ELR (cell line): ENCODE measurements around the gene MED1.
"Not testable (repeated sequence)": the region's sequence is repeated elsewhere in the genome, so short reads cannot be mapped to it uniquely, and the experiment has no call there.

Experiments
- DNase-seq: peaks from one replicate; pipeline ENCODE4 v3.0.0-alpha.2; 2015; ENCODE audit warnings: low read depth

The MED1 gene

DNA sequence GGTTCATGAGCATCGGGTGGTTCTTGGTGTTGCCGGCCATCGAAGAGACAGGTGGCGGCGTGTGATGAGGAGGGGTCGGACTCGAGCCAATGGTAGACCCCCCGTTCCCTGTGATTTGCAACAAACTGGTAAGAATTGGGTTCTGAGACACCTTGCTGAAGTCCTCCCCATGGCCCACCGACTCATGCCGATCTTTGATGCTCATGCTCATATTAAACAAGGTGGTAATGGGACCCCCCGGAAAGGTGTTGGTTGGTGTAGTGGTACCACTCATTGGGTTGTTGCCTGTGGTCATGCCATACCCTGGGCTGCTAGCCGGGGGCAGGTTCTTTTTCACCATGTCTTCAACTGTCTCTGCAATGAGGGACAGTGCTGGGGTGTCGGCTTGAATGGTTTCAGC is 40.8 kb downstream of the MED1 start:
- no peak for DNase-seq

DNA sequence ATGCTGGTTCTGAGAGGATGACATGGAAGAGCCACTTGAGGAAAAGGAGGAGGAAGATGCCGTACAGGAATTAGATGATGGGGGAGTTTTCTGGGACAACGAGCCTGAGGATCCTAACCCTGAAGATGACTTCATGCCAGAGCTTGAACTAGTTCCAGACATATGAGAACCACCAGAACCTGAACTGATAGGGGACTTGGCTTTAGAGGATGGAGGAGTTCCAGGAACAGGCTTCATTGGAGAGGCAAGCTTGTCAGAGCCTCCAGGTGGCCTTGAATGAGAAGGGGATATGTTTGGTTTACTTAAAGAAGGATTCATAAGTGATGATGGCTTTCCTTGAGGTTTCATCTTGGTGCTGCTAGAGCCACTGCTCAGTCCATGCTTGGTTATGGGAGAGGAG is 42.7 kb downstream of the MED1 start:
- DNase-seq = no peak

GRCh38 chr17:39406951-39407350 is 44.1 kb downstream of the MED1 start:
- no peak for DNase-seq

- DNase-seq = no peak
Measured at GRCh38 chr17:39405436-39405835, 45.6 kb downstream of the MED1 start.

DNA sequence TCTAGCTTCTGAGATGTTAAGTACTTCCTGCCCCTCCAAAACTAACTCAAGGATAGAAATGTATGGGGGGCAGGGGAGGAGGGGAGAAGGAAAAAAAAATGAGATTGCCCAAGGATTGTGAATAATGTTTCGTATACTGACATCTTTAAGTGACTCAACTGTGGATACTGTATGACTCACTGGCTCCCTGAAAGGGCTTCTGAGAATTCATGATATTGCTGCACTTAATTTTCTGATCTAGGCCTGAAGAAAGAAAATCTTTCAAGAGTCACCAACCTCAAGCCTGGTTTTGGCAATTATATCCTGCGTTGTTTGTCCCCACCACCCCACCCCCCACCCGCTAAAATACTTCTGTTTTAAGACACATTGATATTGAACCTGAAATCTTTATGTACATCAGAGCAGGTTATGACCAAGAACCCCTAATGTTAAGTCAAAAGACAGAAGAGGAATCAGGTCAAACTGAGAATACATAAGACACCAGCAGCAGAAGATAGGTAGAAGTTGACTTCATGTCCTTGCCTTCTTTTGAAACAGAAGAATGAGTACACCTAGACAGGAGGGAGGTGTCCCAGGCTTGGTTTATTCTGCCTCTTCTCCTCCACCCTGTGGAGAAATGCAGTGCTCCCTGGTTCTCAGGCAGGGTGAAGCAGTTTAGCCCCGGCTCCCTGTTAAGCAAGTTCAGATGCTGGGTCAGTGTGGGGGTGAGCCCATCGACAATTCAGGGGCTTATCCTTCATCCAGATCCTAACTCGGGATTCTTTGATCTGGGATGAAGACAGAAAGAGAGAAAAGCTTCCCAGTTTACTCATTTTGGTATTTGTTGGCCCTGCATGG is 46.3 kb downstream of the MED1 start:
- peak; percentile 96 for DNase-seq

DNA sequence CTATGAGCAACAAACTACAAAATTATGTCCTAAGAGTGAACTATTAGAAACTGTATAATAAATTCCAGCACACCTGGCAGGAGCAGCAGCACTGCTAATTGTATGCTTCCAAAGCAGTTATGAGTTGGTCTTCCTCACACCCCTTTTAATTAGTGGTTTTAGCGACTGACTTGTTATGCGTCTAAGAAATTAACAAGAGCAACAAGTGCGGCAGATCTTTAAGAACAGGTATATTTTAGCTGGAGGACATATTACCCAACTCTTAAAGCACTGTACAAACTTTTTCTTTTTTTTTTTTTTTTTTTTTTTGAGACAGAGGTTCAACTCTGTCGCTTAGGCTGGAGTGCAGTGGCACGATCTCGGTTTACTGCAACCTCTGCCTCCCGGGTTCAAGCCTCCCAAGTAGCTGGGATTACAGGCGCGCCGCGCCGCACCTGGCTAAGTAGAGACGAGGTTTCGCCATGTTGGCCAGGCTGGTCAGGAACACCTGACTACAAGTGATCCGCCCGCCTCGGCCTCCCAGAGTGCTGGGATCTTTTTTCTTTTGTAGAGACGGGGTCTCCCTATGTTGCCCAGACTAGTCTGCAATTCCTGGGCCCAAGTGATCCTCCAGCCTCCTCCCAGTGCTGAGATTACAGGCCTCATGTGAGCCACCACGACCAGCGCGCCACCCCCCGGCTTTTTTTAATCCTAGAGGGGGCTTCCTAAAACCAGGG is 48.0 kb downstream of the MED1 start:
- DNase-seq = no peak

DNA sequence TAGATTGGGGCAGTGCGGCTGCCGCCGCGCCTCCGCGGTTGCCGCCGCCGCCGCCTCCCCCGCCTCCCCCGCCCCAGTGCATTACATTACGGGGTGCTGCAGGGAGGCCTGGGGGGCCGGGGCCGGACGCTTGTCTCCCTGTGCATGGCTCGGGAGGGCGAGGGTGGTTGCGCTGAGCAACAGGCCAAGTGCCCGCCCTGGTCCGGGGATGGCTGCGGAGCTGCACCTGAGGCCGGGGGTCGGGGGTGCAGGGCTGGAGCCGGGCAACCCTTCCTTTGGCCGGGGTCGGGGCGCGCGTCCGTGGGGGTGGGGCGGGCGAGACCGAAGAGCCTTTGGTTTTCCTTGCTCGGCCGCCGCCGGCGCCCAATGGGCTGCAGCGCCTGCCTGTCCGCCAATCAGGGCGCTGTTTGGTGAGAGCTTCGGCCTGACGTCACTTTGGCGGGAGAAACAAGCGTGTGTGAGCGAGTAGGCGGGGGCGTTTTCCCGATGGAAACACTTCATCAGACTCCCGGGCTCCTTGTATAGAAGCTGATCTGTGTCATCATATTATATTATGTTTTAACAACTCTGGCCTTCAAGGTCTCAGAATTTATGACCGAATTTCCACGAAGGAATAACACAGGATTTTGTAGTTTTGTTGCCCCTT is 48.7 kb downstream of the MED1 start:
- DNase-seq = peak; percentile 98

GRCh38 chr17:39401412-39402243 is 49.4 kb downstream of the MED1 start, which contains the start of gene FBXL20:
Gene FBXL20, minus strand, starts transcription at chr17:39401626. Its CDS starts 224 bp downstream, at chr17:39401402.
- DNase-seq = peak; percentile 92

- peak; percentile 26 for DNase-seq
Measured at GRCh38 chr17:39400547-39401411, 50.3 kb downstream of the MED1 start.

DNA sequence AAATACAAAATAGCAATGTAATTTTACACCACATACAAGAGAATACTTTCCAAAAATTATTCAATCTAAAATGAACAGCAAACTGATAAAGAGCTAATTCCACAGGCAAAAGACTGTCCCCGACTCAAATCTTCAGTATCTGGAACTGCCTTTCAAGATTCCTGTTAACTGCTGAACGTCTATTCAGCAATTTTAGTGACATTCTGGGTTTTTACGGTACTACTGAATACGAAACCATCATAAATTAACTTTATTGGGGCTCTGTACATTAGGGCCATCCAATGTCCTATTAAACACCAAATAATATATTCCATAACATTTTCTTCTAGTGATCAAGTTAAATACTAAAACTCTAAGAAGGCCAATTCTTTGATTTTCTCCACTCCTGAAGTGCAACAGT is 51.3 kb downstream of the MED1 start:
- no peak for DNase-seq

- no peak for DNase-seq
Measured at GRCh38 chr17:39393736-39394135, 57.3 kb downstream of the MED1 start.

GRCh38 chr17:39391448-39391847 is 59.6 kb downstream of the MED1 start:
- no peak for DNase-seq

- DNase-seq = no peak
Measured at GRCh38 chr17:39385040-39385439, 66.0 kb downstream of the MED1 start.

DNA sequence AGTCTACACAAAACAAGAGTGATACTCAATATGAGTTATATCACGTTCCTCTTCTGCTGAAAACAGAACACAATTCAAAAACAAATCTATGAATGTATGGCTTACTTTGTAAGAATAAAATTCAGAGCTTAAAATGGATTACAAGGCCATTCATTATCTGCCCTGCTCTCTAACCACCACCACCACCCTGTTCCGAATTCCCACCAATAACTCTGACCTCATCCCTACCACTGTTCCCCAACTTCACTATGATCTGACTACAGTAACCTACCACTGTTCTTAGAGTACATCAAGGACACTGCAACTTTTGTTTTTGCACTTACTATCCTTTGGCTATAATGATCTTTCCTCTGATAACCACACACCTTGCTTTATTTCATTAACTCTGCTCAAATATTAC is 70.9 kb downstream of the MED1 start:
- no peak for DNase-seq

DNA sequence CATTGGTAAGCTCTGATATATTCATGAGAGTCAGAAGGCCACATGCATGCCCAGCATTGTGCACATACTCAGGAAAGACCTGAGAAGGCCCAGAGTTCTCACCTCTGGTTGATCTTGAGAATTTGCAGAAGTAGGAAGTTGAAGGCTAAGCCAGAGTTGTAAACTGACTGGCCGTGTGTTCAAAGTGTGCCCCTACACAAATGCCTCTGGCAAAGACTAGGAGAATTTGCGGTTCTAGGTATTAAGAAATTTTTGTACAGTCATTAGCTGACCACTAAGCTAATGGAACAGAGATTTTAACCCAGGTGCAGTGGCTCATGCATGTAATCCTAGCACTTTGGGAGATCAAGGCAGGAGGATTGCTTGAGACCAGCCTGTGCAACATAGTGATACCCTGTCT is 74.6 kb downstream of the MED1 start:
- no peak for DNase-seq

GRCh38 chr17:39367805-39368204 is 83.3 kb downstream of the MED1 start:
- DNase-seq = not testable (repeated sequence)

DNA sequence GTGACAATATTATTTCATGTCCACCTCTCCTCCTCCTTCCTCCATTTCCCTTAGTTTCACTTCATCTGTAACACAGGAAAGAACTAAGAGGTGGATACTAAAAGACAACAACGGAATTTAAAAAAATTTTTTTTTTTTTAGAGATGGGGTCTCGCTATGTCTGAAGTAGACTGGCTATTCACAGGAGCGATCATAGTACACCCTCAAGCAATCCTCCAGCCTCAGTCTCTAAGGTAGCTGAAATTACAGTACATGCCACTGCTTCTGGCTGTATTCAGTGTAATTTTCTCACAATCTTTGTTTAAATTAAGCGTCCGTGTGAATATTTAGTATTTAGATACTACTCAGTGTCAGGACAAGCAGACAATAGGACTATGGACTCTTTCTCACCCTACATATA is 85.2 kb downstream of the MED1 start:
- DNase-seq = no peak

- DNase-seq = peak; percentile 24
Measured at GRCh38 chr17:39365242-39365641, 85.8 kb downstream of the MED1 start.

DNA sequence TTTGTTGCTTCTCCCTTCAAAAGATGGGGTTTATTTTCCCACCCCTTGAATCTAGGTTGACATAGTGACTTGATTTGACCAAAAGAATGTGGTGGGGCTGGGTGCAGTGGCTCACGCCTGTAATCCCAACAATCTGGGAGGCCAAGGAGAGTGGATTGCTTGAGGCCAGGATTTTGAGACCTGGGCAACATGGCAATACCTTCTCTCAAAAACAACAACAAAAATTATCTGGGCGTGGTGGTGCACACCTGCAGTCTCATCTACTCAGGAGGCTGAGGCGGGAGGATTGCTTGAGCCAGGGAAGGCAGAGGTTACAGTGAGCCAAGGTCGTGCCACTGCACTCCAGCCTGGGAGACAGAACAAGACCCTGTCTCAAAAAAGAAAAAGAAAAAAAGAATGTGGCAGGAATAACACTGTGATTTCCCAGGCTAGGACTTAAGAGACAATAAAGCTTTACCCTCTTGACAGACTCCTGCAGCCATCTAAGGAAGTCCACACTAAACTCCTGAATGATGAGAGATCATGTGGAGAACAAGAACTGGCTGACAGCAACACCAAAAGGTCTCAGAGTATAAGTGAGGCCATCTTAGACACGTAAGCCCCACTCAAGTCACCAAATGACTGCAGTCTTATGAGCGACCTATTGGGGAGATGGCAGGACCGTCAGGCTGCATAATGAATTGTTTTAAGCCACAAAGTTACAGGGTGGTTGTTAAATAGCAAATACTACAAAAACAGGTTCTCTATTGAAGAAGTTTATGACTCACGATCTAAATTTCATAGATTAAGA is 86.6 kb downstream of the MED1 start:
- DNase-seq = no peak

DNA sequence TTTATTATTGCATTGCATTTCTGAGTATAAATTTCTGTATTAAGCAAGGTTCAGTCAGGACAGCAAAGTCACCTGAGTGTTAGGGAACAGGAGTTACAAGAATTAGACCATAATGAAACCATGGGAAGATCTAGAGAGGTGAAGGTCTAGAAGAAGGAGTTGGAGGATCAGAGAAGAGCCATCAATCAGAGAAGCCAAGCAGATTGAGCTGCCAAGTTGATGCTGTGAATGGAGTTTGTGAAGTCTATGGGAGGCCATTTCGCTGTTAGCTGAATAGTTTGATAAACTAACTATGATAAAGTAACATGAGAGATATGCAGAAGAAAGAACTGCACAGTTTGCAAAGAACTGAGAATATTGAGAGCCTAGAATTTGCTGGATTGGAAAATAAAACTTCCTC is 90.0 kb downstream of the MED1 start:
- no peak for DNase-seq
